ENCODE data around the gene GSE1.

DNA sequence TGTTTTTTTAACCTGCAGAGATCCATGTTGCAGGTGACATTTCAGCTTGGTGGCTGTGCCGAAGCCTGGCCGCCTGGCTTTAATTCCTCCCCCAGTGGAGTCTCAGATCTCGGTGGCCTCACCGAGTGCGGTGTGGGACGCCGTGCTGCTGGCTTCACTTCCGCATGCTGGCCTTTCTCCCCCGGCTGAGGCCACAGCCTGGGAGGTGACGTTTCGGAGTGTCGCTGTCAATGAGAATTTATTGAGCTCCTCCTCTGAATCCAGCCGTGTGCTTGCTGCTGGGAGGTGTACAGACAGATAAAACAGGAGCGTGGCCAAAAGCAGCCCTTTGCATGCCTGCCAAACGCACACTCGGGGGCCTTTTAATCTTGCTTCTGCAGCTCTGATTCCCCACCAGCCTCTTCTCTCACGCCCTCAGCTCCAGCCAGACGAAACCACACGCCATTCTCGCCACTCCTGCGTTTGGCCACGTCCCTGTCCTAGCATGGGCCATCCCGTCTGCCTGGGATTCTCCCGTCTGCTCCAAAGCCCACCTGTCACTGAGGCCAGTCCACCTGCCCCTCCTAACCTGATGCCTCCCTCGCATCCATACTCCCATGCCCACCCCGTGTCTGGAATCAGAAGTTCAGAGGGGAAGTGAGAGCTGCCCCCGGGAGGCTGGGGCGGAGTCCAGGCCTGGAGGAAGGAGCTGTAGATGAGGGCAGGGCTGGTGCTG, 3.6 kb downstream of the GSE1 start:
- TF ChIP-seq, protein P1, sequence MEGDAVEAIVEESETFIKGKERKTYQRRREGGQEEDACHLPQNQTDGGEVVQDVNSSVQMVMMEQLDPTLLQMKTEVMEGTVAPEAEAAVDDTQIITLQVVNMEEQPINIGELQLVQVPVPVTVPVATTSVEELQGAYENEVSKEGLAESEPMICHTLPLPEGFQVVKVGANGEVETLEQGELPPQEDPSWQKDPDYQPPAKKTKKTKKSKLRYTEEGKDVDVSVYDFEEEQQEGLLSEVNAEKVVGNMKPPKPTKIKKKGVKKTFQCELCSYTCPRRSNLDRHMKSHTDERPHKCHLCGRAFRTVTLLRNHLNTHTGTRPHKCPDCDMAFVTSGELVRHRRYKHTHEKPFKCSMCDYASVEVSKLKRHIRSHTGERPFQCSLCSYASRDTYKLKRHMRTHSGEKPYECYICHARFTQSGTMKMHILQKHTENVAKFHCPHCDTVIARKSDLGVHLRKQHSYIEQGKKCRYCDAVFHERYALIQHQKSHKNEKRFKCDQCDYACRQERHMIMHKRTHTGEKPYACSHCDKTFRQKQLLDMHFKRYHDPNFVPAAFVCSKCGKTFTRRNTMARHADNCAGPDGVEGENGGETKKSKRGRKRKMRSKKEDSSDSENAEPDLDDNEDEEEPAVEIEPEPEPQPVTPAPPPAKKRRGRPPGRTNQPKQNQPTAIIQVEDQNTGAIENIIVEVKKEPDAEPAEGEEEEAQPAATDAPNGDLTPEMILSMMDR (conservative IDR thresholded peaks at IDR 0.05) = no peak
- TF ChIP-seq ZFX (IDR thresholded peaks at IDR 0.05) = no peak

All from C4-2B (cell line).